DMS 273 (cell line): ENCODE data around the gene COL5A1.

Experiments
- DNase-seq: peaks from one replicate; lab custom pipeline; 2025; ENCODE audit not compliant: unreplicated experiment; lab: John Stamatoyannopoulos, UW

COL5A1 gene

DNA sequence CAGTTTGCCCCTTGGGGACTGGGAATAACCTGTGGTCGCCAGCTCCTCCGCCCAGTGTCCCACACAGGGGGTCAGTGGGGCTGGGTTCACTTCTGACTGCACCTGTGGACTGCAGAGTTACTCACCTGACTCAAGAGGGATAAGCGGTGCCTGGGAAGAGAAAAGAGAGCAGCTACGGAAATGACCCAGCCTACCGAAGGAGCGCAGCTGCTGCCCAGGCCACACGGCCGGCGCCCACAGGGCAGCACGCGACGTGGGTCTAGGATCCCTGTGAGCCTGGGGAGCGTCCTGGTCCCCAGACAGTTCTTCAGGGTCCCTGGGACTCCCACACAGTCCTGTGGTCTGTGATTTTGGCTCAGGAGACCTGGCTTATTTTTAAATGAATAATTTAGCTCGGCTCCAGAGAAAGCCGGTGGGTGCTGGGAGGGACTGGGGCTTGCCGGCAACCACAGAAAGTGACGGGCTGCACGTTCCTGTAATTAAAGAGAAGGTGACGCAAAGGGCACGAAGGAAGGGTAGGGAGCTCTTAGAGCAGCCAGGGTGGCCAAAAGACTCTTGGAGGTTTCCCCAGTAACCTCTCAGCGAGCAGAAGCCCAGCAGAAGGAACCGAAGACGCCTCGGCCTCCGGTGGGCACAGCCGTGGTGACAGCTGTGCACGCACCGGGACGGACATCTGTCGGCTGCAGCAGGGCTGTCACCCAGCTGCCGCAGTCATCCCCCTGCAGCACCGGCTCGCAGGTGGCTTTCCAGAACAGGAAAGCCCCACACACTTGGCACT, 141.5 kb downstream of the COL5A1 start:
- peak; percentile 89 for DNase-seq

DNA sequence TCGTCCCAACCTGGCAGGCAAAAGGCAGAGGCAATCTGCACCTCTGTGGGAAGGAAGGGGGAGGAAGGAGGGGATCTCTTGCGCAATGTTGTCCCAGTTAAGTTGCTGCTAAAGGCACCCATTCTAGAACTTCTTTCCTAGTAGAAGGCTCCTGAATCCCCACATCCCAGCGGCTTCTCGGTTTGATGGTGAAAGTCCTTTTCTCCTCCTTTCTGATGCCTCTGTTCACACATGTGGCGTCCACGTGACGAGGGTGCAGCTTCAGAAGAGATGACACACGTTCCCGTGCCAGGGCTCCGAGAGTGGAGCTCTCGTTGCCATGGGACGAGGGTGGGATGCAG, 142.1 kb downstream of the COL5A1 start:
- no peak for DNase-seq

- no peak for DNase-seq
Observed at GRCh38 chr9:134784577-134785305, 143.1 kb downstream of the COL5A1 start.

GRCh38 chr9:134785325-134786108, 143.9 kb downstream of the COL5A1 start:
- peak; percentile 23 for DNase-seq

DNA sequence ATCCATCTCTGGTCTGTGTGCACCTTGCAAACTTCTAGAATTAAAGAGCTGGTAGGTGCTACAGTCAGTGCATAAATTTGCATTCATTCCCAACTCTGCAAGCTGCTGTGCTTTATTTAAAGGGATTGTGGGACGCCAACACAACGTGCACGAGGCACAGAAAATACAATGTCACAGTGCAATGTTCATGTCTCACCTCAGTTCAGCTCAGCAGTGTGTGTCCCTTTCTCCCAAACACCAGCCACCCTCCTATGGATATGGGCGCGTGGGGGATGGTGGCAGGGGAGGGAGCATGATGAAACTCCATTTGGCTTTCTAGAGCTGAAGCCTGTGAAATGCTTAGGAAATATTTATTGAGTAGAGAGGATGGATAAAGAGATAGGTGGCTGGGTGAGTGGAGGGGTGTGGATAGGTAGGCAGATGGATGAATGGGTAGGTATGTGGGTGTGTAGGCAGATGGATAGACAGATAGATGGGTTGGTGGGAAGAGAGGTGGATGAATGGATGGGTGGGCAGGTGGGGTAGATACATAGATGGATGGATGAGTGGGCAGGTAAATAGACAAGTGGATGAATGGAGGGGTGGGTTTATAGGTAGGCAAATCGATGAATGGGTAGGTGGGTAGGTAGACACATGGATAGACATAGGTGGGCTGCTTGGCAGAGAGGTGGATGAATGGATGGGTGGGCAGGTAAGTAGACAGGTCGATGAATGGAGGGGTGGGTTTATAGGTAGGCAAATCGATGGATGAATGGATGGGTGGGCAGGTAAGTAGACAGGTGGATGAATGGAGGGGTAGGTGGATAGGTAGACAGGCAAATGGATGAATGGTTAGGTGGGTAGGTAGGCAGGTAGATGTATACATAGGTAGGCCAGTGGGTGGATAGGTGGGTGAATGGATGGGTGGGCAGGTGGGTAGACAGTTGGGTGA, 146.3 kb downstream of the COL5A1 start:
- DNase-seq, result no peak

DNA sequence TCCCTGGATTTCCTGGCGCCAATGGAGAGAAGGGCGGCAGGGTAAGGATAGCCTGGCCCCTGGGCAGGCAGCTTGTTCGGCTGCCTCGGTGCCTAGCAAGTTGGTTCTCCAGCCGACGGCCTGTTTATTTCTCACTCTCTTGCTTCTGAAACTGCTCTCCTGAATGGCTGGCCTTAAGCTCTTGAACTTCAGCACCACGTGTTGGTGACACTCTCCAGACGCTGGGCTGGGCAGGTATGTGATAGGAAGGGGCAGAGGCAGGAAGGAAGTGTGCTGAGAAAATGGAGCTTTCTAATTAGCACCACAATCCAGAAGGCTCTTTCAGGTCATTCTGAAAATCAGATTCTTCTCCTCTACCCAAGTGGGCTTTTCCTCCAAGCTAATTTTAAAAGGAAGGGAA, 147.6 kb downstream of the COL5A1 start:
- DNase-seq, result no peak

DNA sequence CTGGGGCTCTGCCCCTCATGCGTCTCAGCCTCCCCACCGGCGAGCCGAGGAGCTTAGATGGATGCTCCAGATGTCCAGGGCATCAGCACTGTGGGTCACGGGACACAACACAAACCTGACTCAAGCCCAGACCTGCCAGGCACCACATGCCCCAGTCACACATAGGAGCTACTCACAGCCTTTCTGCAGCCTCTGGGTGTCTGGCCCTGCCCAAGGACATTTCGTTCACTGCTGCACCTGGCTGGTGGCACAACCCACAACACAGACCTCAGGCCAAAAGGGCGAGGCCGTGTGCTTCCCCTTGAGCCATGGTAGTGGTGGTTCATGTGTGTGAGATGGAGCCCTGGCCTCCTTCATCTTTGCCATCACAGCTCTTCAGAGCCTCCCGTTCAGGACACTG, 149.4 kb downstream of the COL5A1 start:
- peak; percentile 88 for DNase-seq

DNA sequence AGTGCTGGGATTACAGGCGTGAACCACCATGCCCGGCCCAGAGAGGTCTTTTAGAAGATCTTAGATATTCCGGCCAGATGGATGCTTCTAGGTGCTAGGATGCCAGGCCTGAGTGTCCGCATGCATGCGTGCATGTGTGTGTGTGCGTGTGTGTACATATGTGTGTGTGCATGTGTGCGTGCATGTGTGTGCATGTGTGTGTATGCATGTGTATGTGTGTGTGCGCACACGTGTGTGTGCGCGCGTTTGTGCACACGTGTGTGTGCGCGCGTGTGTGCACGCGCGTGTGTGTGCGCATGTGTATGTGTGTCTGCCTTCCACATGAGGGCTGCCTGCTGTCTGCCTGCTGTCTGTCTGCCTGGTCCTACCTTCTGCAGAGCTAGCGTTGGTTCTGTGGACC, 151.0 kb downstream of the COL5A1 start:
- no peak for DNase-seq

DNA sequence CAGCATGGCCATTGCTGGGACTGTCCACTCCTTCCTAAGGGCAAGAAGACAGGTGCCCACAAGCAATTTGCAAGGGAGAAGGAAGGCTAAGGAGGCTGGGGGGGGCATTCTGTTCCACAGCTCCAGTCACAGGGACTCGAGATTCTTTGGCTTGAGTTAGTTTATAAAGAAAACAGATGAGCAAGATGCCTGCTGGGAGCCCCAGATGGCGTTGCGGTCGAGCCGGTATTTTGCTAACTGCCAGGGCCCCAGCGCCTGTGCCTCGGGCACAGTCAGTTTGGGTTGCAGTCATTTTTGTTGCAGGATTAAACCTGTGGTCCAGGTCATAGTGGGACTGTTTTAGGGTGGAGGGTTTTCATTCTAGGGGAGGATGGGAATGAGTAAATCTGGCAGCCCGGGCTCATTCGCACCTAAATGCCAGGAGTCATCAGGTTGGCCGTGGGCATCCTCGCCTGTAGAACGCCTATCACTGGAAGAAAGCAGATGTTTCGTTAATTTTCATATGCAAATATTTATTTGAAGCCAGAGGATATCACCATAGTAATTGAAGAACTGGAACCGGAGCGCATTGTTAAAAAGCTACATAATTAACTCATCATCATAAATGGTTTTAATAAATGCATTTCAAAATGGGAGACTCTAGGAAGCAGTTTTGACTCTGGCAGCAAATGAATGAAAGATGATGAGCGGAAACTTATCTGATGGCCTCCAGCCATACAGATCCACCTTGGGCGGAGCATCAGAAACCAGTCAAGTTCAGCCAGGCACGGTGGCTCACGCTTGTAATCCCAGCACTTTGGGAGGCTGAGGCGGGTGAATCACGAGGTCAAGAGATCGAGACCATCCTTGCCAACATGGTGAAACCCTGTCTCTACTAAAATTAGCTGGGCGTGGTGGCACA, 151.9 kb downstream of the COL5A1 start:
- peak; percentile 93 for DNase-seq

- DNase-seq, result no peak
Observed at GRCh38 chr9:134794663-134795370, 153.2 kb downstream of the COL5A1 start.

- DNase-seq, result no peak
Observed at GRCh38 chr9:134795446-134795845, 153.8 kb downstream of the COL5A1 start.

DNA sequence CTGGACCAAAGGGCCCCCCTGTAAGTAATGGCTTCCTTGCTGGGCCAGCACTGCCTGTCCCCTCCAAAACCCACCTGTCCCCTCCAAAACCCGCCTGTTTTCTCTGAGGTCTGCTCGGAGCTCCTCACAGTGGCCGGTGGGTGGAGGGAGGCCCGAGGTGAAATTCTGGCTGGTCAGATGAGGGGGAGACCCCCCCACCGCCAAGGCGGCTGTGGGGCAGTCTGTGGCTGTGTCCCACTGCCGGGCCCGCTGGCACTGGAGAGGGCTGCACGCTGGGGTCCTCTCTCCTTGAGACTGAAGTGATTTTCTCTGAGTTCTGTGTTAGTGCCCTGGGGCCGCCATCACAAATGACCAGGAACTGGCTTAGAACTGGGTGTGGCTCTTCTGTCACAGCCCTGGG, 155.3 kb downstream of the COL5A1 start:
- DNase-seq, result no peak

DNA sequence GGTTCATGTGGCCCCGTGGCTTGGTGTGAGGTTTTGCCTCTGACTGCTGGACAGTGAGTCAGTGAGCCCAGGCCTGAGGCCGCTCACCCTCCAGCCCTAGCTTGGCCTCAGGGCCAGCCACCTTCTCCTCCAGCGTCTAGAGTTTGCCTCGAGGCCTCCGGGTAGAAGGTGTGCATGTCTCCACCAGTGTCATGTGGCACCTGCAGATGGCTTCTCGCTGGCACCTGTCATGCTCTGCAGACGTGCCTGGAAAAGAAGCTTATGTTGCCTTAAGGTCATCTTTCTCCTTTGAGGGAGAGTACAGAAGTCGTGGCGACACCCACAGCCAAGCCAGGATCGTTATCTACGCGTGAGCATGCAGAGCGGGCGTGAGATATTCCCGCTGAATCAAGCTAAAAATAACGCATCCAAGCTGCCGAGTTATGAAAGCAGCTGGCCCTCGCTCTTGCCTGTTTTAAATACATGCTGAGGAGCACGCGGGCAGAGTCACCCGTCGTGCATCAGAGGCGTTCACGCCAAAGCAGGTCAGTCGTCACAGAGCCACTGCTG, 159.3 kb downstream of the COL5A1 start:
- DNase-seq, result peak; percentile 77

GRCh38 chr9:134802216-134802795, 160.7 kb downstream of the COL5A1 start:
- peak; percentile 64 for DNase-seq

DNA sequence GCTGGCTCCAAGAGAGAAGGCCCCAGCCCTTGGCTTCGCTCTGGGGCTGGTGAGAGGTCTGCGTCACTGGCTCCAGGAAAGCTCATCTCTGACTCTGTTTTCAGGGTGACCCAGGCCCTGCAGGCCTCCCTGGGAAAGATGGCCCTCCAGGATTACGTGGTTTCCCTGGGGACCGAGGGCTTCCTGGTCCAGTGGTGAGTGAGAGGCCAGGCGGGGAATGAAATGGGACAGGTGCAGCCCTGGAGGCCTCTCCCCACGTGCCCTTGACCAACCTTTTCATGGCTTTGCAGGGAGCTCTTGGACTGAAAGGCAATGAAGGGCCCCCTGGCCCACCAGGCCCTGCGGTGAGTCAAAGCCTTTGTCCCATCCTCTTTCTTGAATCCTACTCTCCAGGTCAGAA, 163.3 kb downstream of the COL5A1 start:
- DNase-seq, result no peak

DNA sequence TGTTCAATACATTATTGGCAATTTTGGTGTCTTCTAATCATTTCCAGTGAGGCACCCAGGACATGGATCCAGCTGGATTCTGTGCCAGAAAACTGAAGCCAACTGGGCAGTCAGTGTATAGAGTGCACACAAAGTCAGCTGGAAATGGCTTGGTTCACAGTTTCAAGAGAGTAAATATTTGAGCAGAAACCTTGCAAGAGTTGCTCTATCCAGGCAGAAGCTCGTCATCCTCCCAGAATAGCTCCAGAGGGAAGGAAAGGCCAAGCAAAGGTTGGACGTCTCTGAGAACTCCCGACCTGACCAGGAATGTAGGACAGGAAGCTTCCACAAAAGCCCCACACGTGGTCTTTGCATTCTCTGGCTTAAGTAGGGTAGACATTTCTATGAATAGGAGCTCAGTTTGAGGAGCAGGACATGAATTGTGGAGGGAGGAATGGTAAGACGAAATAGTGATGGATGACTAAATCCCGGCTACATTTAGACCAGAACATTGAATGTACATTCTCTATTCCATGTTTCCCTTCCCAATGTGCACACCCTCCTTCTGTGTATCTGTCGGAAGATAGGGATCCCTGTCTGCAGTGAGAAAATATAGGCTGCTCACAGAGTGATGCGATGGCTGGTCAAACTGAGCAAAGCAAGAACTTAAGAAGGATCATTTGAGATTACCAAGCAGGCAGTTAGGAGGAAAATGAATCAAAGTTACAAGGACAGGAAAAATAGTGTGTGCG, 166.3 kb downstream of the COL5A1 start:
- no peak for DNase-seq

- no peak for DNase-seq
Observed at GRCh38 chr9:134808447-134808792, 166.8 kb downstream of the COL5A1 start.

- DNase-seq, result no peak
Observed at GRCh38 chr9:134809292-134809691, 167.7 kb downstream of the COL5A1 start.
